ENCODE data around the gene PSME4. TPM values are rescaled to one million over a fixed set of nuclear protein-coding genes. Genes with fewer than 3 reads are reported as not detected.
"Not testable (repeated sequence)": the region's sequence is repeated elsewhere in the genome, so short reads cannot be mapped to it uniquely, and the experiment has no call there.

Gene PSME4
- total RNA-seq, 1 donor from 2014 or later = 71.2 TPM

- Histone ChIP-seq H3K9me3 (no peaks in the 10 kb centered on the region), H3K27me3 (no peaks in the 10 kb centered on the region), H3K36me3 (no peaks in the 10 kb centered on the region), H3K27ac (no peak overlapping the region), H3K4me3 (no peak overlapping the region), H3K4me1 (no peaks in the 10 kb centered on the region)
- intact Hi-C loops (cut with DNase I) = no loop called here
- TF ChIP-seq POLR2A (IDR thresholded peaks at IDR 0.05) (no peak), POLR2AphosphoS5 (IDR thresholded peaks at IDR 0.05; ENCODE audit: insufficient read depth in 1 of 2, low read depth in 1 of 2) (no peak)
- TF ChIP-seq, protein P1, sequence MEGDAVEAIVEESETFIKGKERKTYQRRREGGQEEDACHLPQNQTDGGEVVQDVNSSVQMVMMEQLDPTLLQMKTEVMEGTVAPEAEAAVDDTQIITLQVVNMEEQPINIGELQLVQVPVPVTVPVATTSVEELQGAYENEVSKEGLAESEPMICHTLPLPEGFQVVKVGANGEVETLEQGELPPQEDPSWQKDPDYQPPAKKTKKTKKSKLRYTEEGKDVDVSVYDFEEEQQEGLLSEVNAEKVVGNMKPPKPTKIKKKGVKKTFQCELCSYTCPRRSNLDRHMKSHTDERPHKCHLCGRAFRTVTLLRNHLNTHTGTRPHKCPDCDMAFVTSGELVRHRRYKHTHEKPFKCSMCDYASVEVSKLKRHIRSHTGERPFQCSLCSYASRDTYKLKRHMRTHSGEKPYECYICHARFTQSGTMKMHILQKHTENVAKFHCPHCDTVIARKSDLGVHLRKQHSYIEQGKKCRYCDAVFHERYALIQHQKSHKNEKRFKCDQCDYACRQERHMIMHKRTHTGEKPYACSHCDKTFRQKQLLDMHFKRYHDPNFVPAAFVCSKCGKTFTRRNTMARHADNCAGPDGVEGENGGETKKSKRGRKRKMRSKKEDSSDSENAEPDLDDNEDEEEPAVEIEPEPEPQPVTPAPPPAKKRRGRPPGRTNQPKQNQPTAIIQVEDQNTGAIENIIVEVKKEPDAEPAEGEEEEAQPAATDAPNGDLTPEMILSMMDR (IDR thresholded peaks at IDR 0.05) = no peak
- no peak for DNase-seq (ENCODE audit: extremely low spot score in 2 of 2)
Observed at GRCh38 chr2:53848062-53848461, 122.7 kb downstream of the PSME4 start.

- Histone ChIP-seq H3K4me1 (no peaks in the 10 kb centered on the region), H3K4me3 (no peak overlapping the region), H3K9me3 (no peaks in the 10 kb centered on the region), H3K36me3 (no peaks in the 10 kb centered on the region), H3K27ac (no peak overlapping the region), H3K27me3 (no peaks in the 10 kb centered on the region)
- DNase-seq (ENCODE audit: extremely low spot score in 2 of 2) = no peak
- TF ChIP-seq, protein P1 (IDR thresholded peaks at IDR 0.05) = no peak
- TF ChIP-seq POLR2AphosphoS5 (IDR thresholded peaks at IDR 0.05; ENCODE audit: insufficient read depth in 1 of 2, low read depth in 1 of 2) (no peak), POLR2A (IDR thresholded peaks at IDR 0.05) (no peak)
- intact Hi-C loops (cut with DNase I) = no loop called here
Observed at GRCh38 chr2:53843595-53843994, 127.2 kb downstream of the PSME4 start.

DNA sequence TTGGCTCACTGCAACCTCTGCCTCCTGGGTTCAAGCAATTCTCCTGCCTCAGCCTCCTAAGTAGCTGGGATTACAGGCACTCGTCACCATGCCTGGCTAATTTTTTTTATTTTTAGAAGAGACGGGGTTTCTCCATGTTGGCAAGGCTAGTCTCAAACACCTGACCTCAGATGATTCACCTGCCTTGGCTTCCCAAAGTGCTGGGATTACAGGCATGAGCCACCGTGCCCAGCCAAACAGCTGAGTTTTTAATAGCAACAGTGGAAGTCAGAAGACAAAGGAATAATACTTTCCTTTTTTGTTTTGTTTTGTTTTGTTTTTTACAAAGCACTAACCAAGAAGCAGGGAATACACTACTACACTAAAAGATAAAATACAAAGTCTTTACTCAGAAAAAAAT, 127.9 kb downstream of the PSME4 start:
- TF ChIP-seq, protein P1 (IDR thresholded peaks at IDR 0.05) = no peak
- no peak for TF ChIP-seq POLR2A (IDR thresholded peaks at IDR 0.05)
- TF ChIP-seq POLR2AphosphoS5 (IDR thresholded peaks at IDR 0.05; ENCODE audit: insufficient read depth in 1 of 2, low read depth in 1 of 2) = no peak
- no peak for DNase-seq (ENCODE audit: extremely low spot score in 2 of 2)
- Histone ChIP-seq H3K27me3 (no peaks in the 10 kb centered on the region), H3K4me1 (no peaks in the 10 kb centered on the region), H3K9me3 (no peaks in the 10 kb centered on the region), H3K27ac (no peak overlapping the region), H3K4me3 (no peak overlapping the region), H3K36me3 (no peaks in the 10 kb centered on the region)
- intact Hi-C loops (cut with DNase I) = no loop called here

GRCh38 chr2:53841651-53842050, 129.1 kb downstream of the PSME4 start:
- H3K4me1 ChIP-seq; H3K36me3 ChIP-seq; H3K9me3 ChIP-seq; intact Hi-C loops (cut with DNase I); DNase-seq (ENCODE audit: extremely low spot score in 2 of 2); H3K4me3 ChIP-seq; H3K27me3 ChIP-seq; H3K27ac ChIP-seq: not testable (repeated sequence)

- H3K4me1 ChIP-seq = no peaks in the 10 kb centered on the region
- TF ChIP-seq, protein P1 (IDR thresholded peaks at IDR 0.05) = no peak
- no peak for TF ChIP-seq POLR2AphosphoS5 (IDR thresholded peaks at IDR 0.05; ENCODE audit: insufficient read depth in 1 of 2, low read depth in 1 of 2)
- no peak for TF ChIP-seq POLR2A (IDR thresholded peaks at IDR 0.05)
- intact Hi-C loops (cut with DNase I) = no loop called here
Observed at GRCh38 chr2:53840580-53840979, 130.2 kb downstream of the PSME4 start.

DNA sequence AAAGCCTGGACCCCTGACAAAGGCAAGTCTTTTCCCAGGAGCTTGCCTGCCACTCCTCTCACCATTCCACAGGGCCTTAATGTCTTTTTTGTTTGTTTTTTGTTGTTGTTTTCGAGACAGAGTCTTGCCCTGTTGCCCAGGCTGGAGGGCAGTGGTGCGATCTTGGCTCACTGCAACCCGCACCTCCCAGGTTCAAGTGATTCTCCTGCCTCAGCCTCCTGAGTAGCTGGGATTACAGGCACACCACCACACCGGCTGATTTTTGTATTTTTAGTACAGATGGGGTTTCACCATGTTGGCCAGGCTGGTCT, 140.9 kb downstream of the PSME4 start:
- H3K36me3 ChIP-seq; H3K27me3 ChIP-seq; H3K27ac ChIP-seq; DNase-seq (ENCODE audit: extremely low spot score in 2 of 2); intact Hi-C loops (cut with DNase I); H3K4me3 ChIP-seq; H3K9me3 ChIP-seq: not testable (repeated sequence)
- peaks cover 17% of the 10 kb centered on the region for H3K4me1 ChIP-seq

More at GRCh38 chr2:53840580-53840979, 130.2 kb downstream of the PSME4 start:
- Histone ChIP-seq H3K36me3 (no peaks in the 10 kb centered on the region), H3K27me3 (no peaks in the 10 kb centered on the region), H3K27ac (no peak overlapping the region), H3K4me3 (no peak overlapping the region), H3K9me3 (no peaks in the 10 kb centered on the region)
- no peak for DNase-seq (ENCODE audit: extremely low spot score in 2 of 2)

Data from vagina (tissue), 2 donors.